Colonic mucosa (tissue), 4 donors: ENCODE results near the gene TXLNA. TPM values are rescaled to one million over a fixed set of nuclear protein-coding genes. Genes with fewer than 3 reads are reported as not detected.
"Not testable (repeated sequence)": the region's sequence is repeated elsewhere in the genome, so short reads cannot be mapped to it uniquely, and the experiment has no call there.

ENCODE experiments used
- DNase-seq: peaks from one replicate; pipeline ENCODE4 v3.0.0-alpha.2; 2020
- H3K27ac ChIP-seq: fragments of 200-600 bp; one replicate; pipeline ENCODE4 v1.8.0; 2021
- H3K27me3 ChIP-seq: fragments of 200-600 bp; one replicate; pipeline ENCODE4 v1.8.0; 2021
- H3K36me3 ChIP-seq: fragments of 200-600 bp; one replicate; pipeline ENCODE4 v1.8.0; 2021
- H3K4me1 ChIP-seq: fragments of 200-600 bp; one replicate; pipeline ENCODE4 v1.8.0; 2021; ENCODE audit warnings: mild to moderate bottlenecking
- H3K4me3 ChIP-seq: fragments of 200-600 bp; one replicate; pipeline ENCODE4 v1.8.0; 2021
- H3K9ac ChIP-seq, 2 donors: one replicate each; pipeline ENCODE4 v1.7.0; 2013; ENCODE audit warnings: control low read depth in 2 of 2, low read depth in 2 of 2, low read length in 2 of 2
- H3K9me3 ChIP-seq: fragments of 200-600 bp; one replicate; pipeline ENCODE4 v1.8.0; 2021
- intact Hi-C: fragments of 100-400 bp; cut with DNase I; formaldehyde crosslinking; loops from one replicate; pipeline ENCODE4 v1.14.1; 2022
- total RNA-seq, 2 donors: library from RNA; stranded (reverse); fragmentation: NEBNext Ultra II Directional in 1 of 2; extraction: Animal tissue kit (Norgen Biotek cat#: 25700) in 1 of 2; gene quantifications; one replicate each; pipeline ENCODE4 v1.2.1, GENCODE V29; 2021
- TF ChIP-seq, protein P1 (sequence below): fragments of 200-600 bp; IDR thresholded peaks from one replicate; pipeline ENCODE4 v1.8.0; 2022; ENCODE audit warnings: antibody characterized with exemption, mild to moderate bottlenecking
- donor health status: healthy.
- donor health status: DM: no; HTN: no; CAD: no.
- donor health status: DM: no; HTN: no; CAD: no.

Gene TXLNA
- total RNA-seq, 2 donors from 2014 or later = 32.5 to 47.7 TPM

DNA sequence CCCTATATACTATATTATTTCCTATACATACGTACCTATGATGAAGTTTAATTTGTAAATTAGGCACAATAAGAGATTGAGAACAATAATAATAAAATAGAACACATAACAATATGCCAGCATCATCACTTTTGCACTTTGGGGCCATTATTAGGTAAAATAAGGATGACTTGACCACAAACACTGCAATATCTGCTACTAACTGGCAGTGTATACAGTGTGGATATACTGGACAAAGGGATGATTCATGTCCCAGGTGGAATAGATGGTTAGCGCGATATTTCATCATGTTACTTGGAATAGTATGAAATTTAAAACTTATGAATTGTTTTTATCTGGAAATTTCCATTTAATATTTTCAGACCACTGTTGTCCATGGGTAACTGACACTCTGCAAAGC lies 35.4 kb upstream of the TXLNA start:
- Histone ChIP-seq H3K27me3 (no peaks in the 10 kb centered on the region), H3K9me3 (no peaks in the 10 kb centered on the region), H3K9ac (no peak overlapping the region), H3K36me3 (no peaks in the 10 kb centered on the region), H3K4me1 (no peaks in the 10 kb centered on the region), H3K27ac (no peak overlapping the region), H3K4me3 (no peak overlapping the region)
- TF ChIP-seq, protein P1, sequence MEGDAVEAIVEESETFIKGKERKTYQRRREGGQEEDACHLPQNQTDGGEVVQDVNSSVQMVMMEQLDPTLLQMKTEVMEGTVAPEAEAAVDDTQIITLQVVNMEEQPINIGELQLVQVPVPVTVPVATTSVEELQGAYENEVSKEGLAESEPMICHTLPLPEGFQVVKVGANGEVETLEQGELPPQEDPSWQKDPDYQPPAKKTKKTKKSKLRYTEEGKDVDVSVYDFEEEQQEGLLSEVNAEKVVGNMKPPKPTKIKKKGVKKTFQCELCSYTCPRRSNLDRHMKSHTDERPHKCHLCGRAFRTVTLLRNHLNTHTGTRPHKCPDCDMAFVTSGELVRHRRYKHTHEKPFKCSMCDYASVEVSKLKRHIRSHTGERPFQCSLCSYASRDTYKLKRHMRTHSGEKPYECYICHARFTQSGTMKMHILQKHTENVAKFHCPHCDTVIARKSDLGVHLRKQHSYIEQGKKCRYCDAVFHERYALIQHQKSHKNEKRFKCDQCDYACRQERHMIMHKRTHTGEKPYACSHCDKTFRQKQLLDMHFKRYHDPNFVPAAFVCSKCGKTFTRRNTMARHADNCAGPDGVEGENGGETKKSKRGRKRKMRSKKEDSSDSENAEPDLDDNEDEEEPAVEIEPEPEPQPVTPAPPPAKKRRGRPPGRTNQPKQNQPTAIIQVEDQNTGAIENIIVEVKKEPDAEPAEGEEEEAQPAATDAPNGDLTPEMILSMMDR = no peak
- no peak for DNase-seq
- intact Hi-C loops = no loop called here

GRCh38 chr1:32147799-32148198 lies 31.7 kb upstream of the TXLNA start:
- intact Hi-C loops = not testable (repeated sequence)

DNA sequence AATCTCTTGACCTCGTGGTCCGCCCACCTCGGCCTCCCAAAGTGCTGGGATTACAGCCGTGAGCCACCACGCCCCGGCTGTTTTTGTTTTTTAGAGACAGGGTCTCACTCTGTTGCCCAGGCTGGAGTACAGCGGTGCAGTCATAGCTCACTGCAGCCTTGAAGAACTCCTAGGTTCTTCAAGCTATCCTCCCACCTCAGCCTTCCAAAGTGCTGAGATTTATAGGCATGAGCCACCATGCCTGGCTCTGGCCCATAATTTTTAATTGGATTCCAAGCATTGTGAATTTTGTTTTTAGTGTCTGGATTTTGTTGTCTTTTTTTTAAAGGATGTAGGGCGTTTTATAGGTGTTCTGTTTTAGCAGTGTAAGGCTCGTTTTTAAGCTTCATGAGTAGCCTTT lies 28.6 kb upstream of the TXLNA start:
- no peaks in the 10 kb centered on the region for H3K4me1 ChIP-seq
- H3K27ac ChIP-seq = no peak overlapping the region
- no peak for DNase-seq
- H3K27me3 ChIP-seq = no peaks in the 10 kb centered on the region
- intact Hi-C loops = no loop called here
- H3K9ac ChIP-seq = no peak overlapping the region
- no peak overlapping the region for H3K4me3 ChIP-seq
- no peaks in the 10 kb centered on the region for H3K36me3 ChIP-seq
- H3K9me3 ChIP-seq = no peaks in the 10 kb centered on the region
- TF ChIP-seq, protein P1 = no peak

More at GRCh38 chr1:32147799-32148198, 31.7 kb upstream of the TXLNA start:
- not testable (repeated sequence) for H3K4me1 ChIP-seq, H3K27ac ChIP-seq, H3K4me3 ChIP-seq, H3K9me3 ChIP-seq, H3K9ac ChIP-seq, DNase-seq, H3K27me3 ChIP-seq, H3K36me3 ChIP-seq

- no peak overlapping the region for H3K4me3 ChIP-seq
- H3K27ac ChIP-seq = no peak overlapping the region
- no peaks in the 10 kb centered on the region for H3K27me3 ChIP-seq
- no peaks in the 10 kb centered on the region for H3K4me1 ChIP-seq
- no peaks in the 10 kb centered on the region for H3K9me3 ChIP-seq
- no peaks in the 10 kb centered on the region for H3K36me3 ChIP-seq
- no peak for DNase-seq
- no peak overlapping the region for H3K9ac ChIP-seq
- TF ChIP-seq, protein P1 = no peak
- intact Hi-C loops = no loop called here
Measured at GRCh38 chr1:32151319-32151787, 28.1 kb upstream of the TXLNA start.

DNA sequence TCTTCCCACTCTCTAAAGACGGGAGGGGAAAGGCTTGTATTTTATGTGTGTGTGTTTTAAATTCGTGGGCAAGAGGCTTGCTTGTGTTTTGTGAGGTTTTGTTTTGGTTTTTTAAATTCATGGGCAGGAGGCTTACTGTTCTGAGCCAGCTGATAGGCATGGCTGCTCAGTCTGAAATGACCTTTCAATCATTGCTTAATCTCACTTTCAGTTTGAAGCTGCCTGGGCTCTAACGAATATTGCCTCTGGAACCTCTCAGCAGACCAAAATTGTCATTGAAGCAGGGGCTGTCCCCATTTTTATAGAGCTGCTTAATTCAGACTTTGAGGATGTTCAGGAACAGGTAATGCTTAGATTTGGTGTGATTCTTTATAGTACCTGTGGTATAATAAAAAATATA lies 20.3 kb upstream of the TXLNA start:
- H3K9me3 ChIP-seq = no peaks in the 10 kb centered on the region
- no peaks in the 10 kb centered on the region for H3K4me1 ChIP-seq
- no peak for DNase-seq
- intact Hi-C loops = no loop called here
- H3K36me3 ChIP-seq = peaks cover 14% of the 10 kb centered on the region
- H3K27ac ChIP-seq = no peak overlapping the region
- H3K4me3 ChIP-seq = no peak overlapping the region
- no peaks in the 10 kb centered on the region for H3K27me3 ChIP-seq
- no peak overlapping the region for H3K9ac ChIP-seq
- TF ChIP-seq, protein P1 = no peak

- Histone ChIP-seq H3K4me3 (no peak overlapping the region), H3K4me1 (no peaks in the 10 kb centered on the region), H3K27me3 (no peaks in the 10 kb centered on the region), H3K9me3 (no peaks in the 10 kb centered on the region), H3K27ac (no peak overlapping the region), H3K36me3 (peaks cover 25% of the 10 kb centered on the region), H3K9ac (no peak overlapping the region)
- intact Hi-C loops = no loop called here
- DNase-seq = no peak
- TF ChIP-seq, protein P1 = no peak
Measured at GRCh38 chr1:32163405-32163804, 16.1 kb upstream of the TXLNA start.

DNA sequence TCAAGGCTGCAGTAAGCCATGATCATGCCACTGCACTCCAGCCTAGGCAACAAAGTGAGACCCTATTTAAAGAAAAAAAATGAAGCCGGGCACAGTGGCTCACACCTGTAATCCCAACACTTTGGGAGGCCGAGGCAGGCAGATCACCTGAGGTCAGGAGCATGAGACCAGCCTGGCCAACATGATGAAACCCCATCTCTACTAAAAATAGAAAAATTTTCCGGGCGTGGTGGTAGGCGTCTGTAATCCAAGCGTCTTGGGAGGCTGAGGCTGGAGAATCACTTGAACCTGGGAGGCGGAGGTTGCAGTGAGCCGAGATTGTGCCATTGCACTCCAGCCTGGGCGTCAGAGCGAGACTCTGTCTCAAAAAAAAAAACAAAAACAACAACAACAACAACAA lies 13.8 kb upstream of the TXLNA start:
- intact Hi-C loops, H3K4me1 ChIP-seq: not testable (repeated sequence)
- H3K36me3 ChIP-seq = peaks cover 34% of the 10 kb centered on the region

More for the DNA sequence above, 13.8 kb upstream of the TXLNA start:
- not testable (repeated sequence) for H3K9ac ChIP-seq, H3K27me3 ChIP-seq, H3K4me3 ChIP-seq, H3K27ac ChIP-seq, DNase-seq, H3K9me3 ChIP-seq
